NT2/D1 (cell line): Measurements from ENCODE around the gene IGFBP4.

ENCODE experiments used
- SUZ12 ChIP-seq: IDR thresholded peaks from 2 replicates; pipeline ENCODE4 v1.6.1; 2011; ENCODE audit not compliant: insufficient read length, insufficient read depth; ENCODE audit errors: extremely low read depth
- YY1 ChIP-seq: IDR thresholded peaks from 2 replicates; pipeline ENCODE4 v1.6.1; 2011; ENCODE audit not compliant: insufficient read length, insufficient read depth
- ZNF274 ChIP-seq: IDR thresholded peaks from 2 replicates; pipeline ENCODE4 v1.6.1; 2011; ENCODE audit warnings: mild to moderate bottlenecking, low read depth, low read length

GRCh38 chr17:40497695-40498094 is 54.4 kb downstream of the IGFBP4 start:
- TF ChIP-seq ZNF274 (no peak), SUZ12 (no peak), YY1 (no peak)
